Nephron progenitor cell (in vitro differentiated cells): ENCODE results near the gene ZNF521.
A peak's percentile ranks its signal among the peaks of the same experiment; 100 is the strongest.

Source experiments
- DNase-seq: peaks from one replicate; pipeline ENCODE4 v3.0.0; 2021
- H3K27ac Mint-ChIP-seq: 2 replicates; pipeline ENCODE4 v1.8.0; 2021; ENCODE audit warnings: mild to moderate bottlenecking, moderate library complexity, mixed read lengths
- H3K27me3 Mint-ChIP-seq: 2 replicates; pipeline ENCODE4 v1.8.0; 2021; ENCODE audit warnings: mild to moderate bottlenecking, low read depth, mixed read lengths; ENCODE audit not compliant: poor library complexity
- H3K36me3 Mint-ChIP-seq: 2 replicates; pipeline ENCODE4 v1.8.0; 2021; ENCODE audit warnings: low read depth, mixed read lengths
- H3K4me1 Mint-ChIP-seq: 2 replicates; pipeline ENCODE4 v1.8.0; 2021; ENCODE audit warnings: mixed read lengths
- H3K4me3 Mint-ChIP-seq: 2 replicates; pipeline ENCODE4 v1.8.0; 2021; ENCODE audit warnings: mild to moderate bottlenecking, moderate library complexity, mixed read lengths
- H3K9me3 Mint-ChIP-seq: 2 replicates; pipeline ENCODE4 v1.8.0; 2021; ENCODE audit warnings: mild to moderate bottlenecking, moderate library complexity, mixed read lengths
- CTCF ChIP-seq: fragments of 200-600 bp; sonication (generic); IDR thresholded peaks from 2 replicates; pipeline ENCODE4 v1.5.0; 2021; ENCODE audit warnings: antibody characterized with exemption

ZNF521 gene

DNA sequence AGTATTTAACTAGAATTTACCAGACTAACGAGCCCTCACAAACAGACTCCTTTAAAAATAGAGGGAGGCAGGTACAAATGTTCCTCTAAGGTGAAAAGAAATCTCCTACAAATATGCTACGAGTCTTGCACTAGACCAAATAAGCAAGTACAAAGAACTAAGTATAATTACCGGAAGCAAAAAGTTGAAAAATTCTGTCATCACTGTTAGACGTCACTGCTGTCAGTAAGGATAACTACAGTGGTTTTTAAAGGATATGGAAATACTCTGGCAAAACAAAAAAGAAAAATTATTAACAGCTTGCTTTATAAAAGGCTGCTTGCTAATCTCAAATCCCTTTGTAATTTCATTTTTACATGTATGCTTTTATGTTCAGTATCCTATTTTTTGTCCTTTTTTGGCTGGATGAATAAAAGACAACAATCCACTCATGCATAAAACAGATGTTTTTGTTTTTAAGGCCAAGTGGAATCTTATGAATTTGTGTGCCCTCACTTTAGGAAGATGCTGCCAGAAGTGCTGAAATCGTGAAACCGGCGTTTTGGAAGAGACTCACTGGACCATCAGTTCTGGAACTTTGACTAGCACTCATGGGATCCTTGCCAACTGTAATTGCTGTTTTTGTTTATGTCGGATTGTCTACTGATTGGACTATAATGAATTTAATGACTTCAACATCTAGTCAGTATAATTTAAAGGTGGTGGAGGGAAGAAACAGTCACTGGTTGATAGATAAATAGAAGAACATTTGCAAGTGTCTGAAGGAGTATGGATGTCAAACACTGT, 6.7 kb downstream of the ZNF521 start:
- Mint-ChIP-seq H3K4me3 (peak overlapping the region; percentile 51), H3K9me3 (peaks cover 17% of the 10 kb centered on the region), H3K4me1 (peaks cover 52% of the 10 kb centered on the region), H3K27ac (peak overlapping the region; percentile 9), H3K36me3 (peaks cover 35% of the 10 kb centered on the region), H3K27me3 (no peaks in the 10 kb centered on the region)
- no peak for DNase-seq
- no peak for TF ChIP-seq CTCF

DNA sequence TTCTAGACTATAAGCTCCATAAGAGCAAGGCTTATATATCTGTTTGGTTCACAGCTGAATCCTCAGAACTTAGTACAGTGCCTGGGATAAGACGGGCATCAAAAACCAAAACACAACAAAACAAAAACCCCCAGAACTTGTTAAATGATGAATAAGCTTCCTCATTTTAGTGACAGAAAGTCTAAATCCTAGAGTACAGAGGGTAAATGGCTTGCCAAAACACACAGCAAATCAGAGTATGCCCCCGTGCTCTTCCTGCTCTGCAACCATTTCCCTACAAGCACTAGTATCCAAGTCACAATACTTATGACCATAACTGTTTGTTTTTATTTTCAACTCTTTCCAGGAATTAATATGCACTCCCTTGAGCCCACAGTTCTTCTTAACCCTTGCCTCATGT, 10.1 kb downstream of the ZNF521 start:
- H3K27me3 Mint-ChIP-seq = no peaks in the 10 kb centered on the region
- no peak overlapping the region for H3K4me3 Mint-ChIP-seq
- DNase-seq = no peak
- H3K27ac Mint-ChIP-seq = no peak overlapping the region
- H3K9me3 Mint-ChIP-seq = peaks cover 22% of the 10 kb centered on the region
- peaks cover 27% of the 10 kb centered on the region for H3K4me1 Mint-ChIP-seq
- TF ChIP-seq CTCF = no peak
- peaks cover 55% of the 10 kb centered on the region for H3K36me3 Mint-ChIP-seq

- no peak for TF ChIP-seq CTCF
- peaks cover 26% of the 10 kb centered on the region for H3K4me1 Mint-ChIP-seq
- H3K27me3 Mint-ChIP-seq = no peaks in the 10 kb centered on the region
- no peak for DNase-seq
- H3K4me3 Mint-ChIP-seq = no peak overlapping the region
- H3K36me3 Mint-ChIP-seq = peaks cover 66% of the 10 kb centered on the region
- H3K9me3 Mint-ChIP-seq = peaks cover 22% of the 10 kb centered on the region
- no peak overlapping the region for H3K27ac Mint-ChIP-seq
Observed at GRCh38 chr18:25340762-25341161, 11.2 kb downstream of the ZNF521 start.

DNA sequence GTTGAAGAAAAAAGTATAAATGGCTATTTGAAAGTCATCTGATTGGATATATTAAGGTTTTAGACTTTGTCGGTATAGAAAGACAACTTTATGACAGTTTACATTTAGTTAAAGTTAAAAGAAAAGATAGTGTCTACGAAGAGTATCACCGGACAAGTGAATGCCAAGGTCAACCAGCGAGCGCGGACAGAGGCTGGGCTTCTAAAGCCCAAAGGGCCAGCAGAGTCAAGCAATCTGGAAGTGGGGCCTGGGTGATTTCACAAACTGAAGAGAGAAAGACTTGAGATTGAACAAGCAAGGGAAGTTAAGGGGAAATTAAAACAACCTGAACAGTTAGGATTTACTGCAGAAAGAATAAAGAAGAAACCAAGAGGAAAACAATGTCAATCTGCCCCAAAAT, 16.3 kb downstream of the ZNF521 start:
- Mint-ChIP-seq H3K4me1 (peaks cover 35% of the 10 kb centered on the region), H3K27ac (peak overlapping the region; percentile 19), H3K4me3 (no peak overlapping the region), H3K36me3 (peaks cover 63% of the 10 kb centered on the region), H3K27me3 (no peaks in the 10 kb centered on the region), H3K9me3 (peaks cover 8% of the 10 kb centered on the region)
- no peak for TF ChIP-seq CTCF
- no peak for DNase-seq

DNA sequence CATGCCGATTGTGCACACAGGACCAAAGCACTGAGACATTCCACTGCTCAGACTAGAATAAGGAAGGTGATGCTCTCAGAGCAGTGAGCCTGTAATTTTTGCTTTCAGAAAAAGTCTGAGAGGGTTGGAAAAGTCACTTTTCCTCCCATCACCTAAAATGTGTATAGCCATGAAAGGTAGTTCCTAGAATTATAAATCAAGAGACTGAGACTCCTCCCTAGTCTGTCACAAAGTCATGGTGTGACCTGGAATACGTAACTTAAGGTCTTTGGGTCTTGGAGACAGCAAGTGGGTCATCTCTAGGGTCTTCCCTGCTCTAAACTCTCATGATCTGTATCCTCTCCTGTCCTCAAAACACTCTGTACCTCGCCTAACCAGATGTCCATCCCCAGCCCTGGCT, 16.9 kb downstream of the ZNF521 start:
- no peak for DNase-seq
- Mint-ChIP-seq H3K9me3 (peaks cover 5% of the 10 kb centered on the region), H3K27me3 (no peaks in the 10 kb centered on the region), H3K27ac (peak overlapping the region; percentile 62), H3K4me1 (peaks cover 36% of the 10 kb centered on the region), H3K36me3 (peaks cover 60% of the 10 kb centered on the region), H3K4me3 (no peak overlapping the region)
- TF ChIP-seq CTCF = no peak

- DNase-seq = no peak
- H3K36me3 Mint-ChIP-seq = peaks cover 60% of the 10 kb centered on the region
- no peaks in the 10 kb centered on the region for H3K27me3 Mint-ChIP-seq
- peaks cover 39% of the 10 kb centered on the region for H3K4me1 Mint-ChIP-seq
- peak; percentile 28 for TF ChIP-seq CTCF
- H3K27ac Mint-ChIP-seq = no peak overlapping the region
- peaks cover 2% of the 10 kb centered on the region for H3K9me3 Mint-ChIP-seq
- no peak overlapping the region for H3K4me3 Mint-ChIP-seq
Observed at GRCh38 chr18:25334588-25334987, 17.4 kb downstream of the ZNF521 start.
